HG03558 (cell line): ENCODE results near the gene ARFGAP1.
"Not testable (repeated sequence)": the region's sequence is repeated elsewhere in the genome, so short reads cannot be mapped to it uniquely, and the experiment has no call there.

ENCODE experiments used
- ATAC-seq: cut with Tn5 transposase; IDR thresholded peaks from one replicate; pipeline ENCODE4 v1.9.1; 2021; ENCODE audit warnings: moderate number of reproducible peaks; ENCODE audit not compliant: unreplicated experiment; ENCODE audit errors: extremely low read depth

Gene ARFGAP1

GRCh38 chr20:63305933-63306672 lies 33.5 kb downstream of the ARFGAP1 start:
- ATAC-seq = not testable (repeated sequence)

- ATAC-seq = no peak
These were observed 34.3 kb downstream of the ARFGAP1 start for GRCh38 chr20:63306673-63307537.

GRCh38 chr20:63307538-63308217 lies 35.1 kb downstream of the ARFGAP1 start:
- ATAC-seq = no peak

- ATAC-seq = no peak
These were observed 35.8 kb downstream of the ARFGAP1 start for GRCh38 chr20:63308218-63308911.

GRCh38 chr20:63309261-63310071 lies 36.9 kb downstream of the ARFGAP1 start:
- ATAC-seq = no peak

- no peak for ATAC-seq
These were observed 37.8 kb downstream of the ARFGAP1 start for GRCh38 chr20:63310265-63310991.

- no peak for ATAC-seq
These were observed 38.7 kb downstream of the ARFGAP1 start for GRCh38 chr20:63311186-63311832.

GRCh38 chr20:63311833-63312243 lies 39.2 kb downstream of the ARFGAP1 start:
- ATAC-seq = no peak

GRCh38 chr20:63312273-63312672 lies 39.7 kb downstream of the ARFGAP1 start:
- ATAC-seq = no peak

- ATAC-seq = no peak
These were observed 40.2 kb downstream of the ARFGAP1 start for GRCh38 chr20:63312690-63313348.

- ATAC-seq = no peak
These were observed 40.9 kb downstream of the ARFGAP1 start for GRCh38 chr20:63313349-63314014.

- ATAC-seq = no peak
These were observed 41.4 kb downstream of the ARFGAP1 start for GRCh38 chr20:63314015-63314471.

GRCh38 chr20:63314566-63315239 lies 42.1 kb downstream of the ARFGAP1 start:
- no peak for ATAC-seq

GRCh38 chr20:63315240-63315689 lies 42.7 kb downstream of the ARFGAP1 start:
- no peak for ATAC-seq

GRCh38 chr20:63315731-63316491 lies 43.3 kb downstream of the ARFGAP1 start:
- no peak for ATAC-seq

- ATAC-seq = no peak
These were observed 43.9 kb downstream of the ARFGAP1 start for GRCh38 chr20:63316502-63316921.
